HG03442 (cell line): ENCODE results near the gene CCDC171.

Source experiments
- ATAC-seq: cut with Tn5 transposase; IDR thresholded peaks from one replicate; pipeline ENCODE4 v1.9.1; 2021; ENCODE audit warnings: mild to moderate bottlenecking, moderate library complexity; ENCODE audit not compliant: unreplicated experiment

CCDC171 gene

GRCh38 chr9:15975101-15975778, 422.4 kb downstream of the CCDC171 start:
- no peak for ATAC-seq

- no peak for ATAC-seq
Observed at GRCh38 chr9:15977438-15977837, 424.6 kb downstream of the CCDC171 start.

- ATAC-seq, result no peak
Observed at GRCh38 chr9:15982182-15982581, 429.3 kb downstream of the CCDC171 start.

GRCh38 chr9:15999422-16000339, 446.8 kb downstream of the CCDC171 start:
- ATAC-seq, result no peak

- no peak for ATAC-seq
Observed at GRCh38 chr9:16000811-16001210, 448.0 kb downstream of the CCDC171 start.

- ATAC-seq, result no peak
Observed at GRCh38 chr9:16001856-16002255, 449.0 kb downstream of the CCDC171 start.

GRCh38 chr9:16002816-16003215, 450.0 kb downstream of the CCDC171 start:
- ATAC-seq, result no peak

- no peak for ATAC-seq
Observed at GRCh38 chr9:16003785-16004184, 450.9 kb downstream of the CCDC171 start.

- ATAC-seq, result no peak
Observed at GRCh38 chr9:16004613-16005012, 451.8 kb downstream of the CCDC171 start.

GRCh38 chr9:16010221-16010620, 457.4 kb downstream of the CCDC171 start:
- no peak for ATAC-seq

- ATAC-seq, result no peak
Observed at GRCh38 chr9:16012621-16013020, 459.8 kb downstream of the CCDC171 start.

GRCh38 chr9:16013366-16013765, 460.5 kb downstream of the CCDC171 start:
- no peak for ATAC-seq

- ATAC-seq, result no peak
Observed at GRCh38 chr9:16013826-16014225, 461.0 kb downstream of the CCDC171 start.

GRCh38 chr9:16022228-16022627, 469.4 kb downstream of the CCDC171 start:
- ATAC-seq, result no peak

- no peak for ATAC-seq
Observed at GRCh38 chr9:16023446-16023845, 470.6 kb downstream of the CCDC171 start.
